Heart left ventricle (tissue), 16 donors: ENCODE measurements around the gene SFT2D2. TPM values are rescaled to one million over a fixed set of nuclear protein-coding genes. Genes with fewer than 3 reads are reported as not detected.

Experiments
- ATAC-seq, 4 donors: fragments of 200-7000 bp; cut with Tn5 transposase; one replicate each; pipeline ENCODE4 v1.9.1; 2020 to 2022; ENCODE audit warnings: moderate library complexity in 4 of 4, mild to moderate bottlenecking in 3 of 4, moderate number of reproducible peaks in 1 of 4
- DNase-seq, 5 donors: peaks; one replicate each; pipeline ENCODE4 v3.0.0-alpha.2; 2020
- H3K27ac ChIP-seq, 12 donors: fragments of 200-600 bp; sonication (generic) in 4 of 12; one replicate each; pipeline versions ENCODE4 v1.5.0 to v1.8.0; 2016 to 2022; ENCODE audit warnings: mild to moderate bottlenecking in 2 of 12
- H3K27me3 ChIP-seq, 9 donors: fragments of 200-600 bp; sonication (generic) in 2 of 9; one replicate each; pipeline versions ENCODE4 v1.5.1 to v1.8.0; 2016 to 2022; ENCODE audit warnings: mild to moderate bottlenecking in 3 of 9
- H3K36me3 ChIP-seq, 9 donors: fragments of 200-600 bp; sonication (generic) in 2 of 9; one replicate each; pipeline versions ENCODE4 v1.5.0 to v1.8.0; 2018 to 2022; ENCODE audit warnings: mild to moderate bottlenecking in 2 of 9
- H3K4me1 ChIP-seq, 12 donors: fragments of 200-600 bp; sonication (generic) in 4 of 12; one replicate each; pipeline versions ENCODE4 v1.5.0 to v1.8.0; 2016 to 2022; ENCODE audit warnings: mild to moderate bottlenecking in 3 of 12
- H3K4me3 ChIP-seq, 12 donors: fragments of 200-600 bp; sonication (generic) in 4 of 12; one replicate each; pipeline versions ENCODE4 v1.5.0 to v1.8.0; 2017 to 2022; ENCODE audit warnings: mild to moderate bottlenecking in 9 of 12, moderate library complexity in 4 of 12
- H3K9me3 ChIP-seq, 12 donors: fragments of 200-600 bp; sonication (generic) in 4 of 12; one replicate each; pipeline versions ENCODE4 v1.5.0 to v1.8.0; 2016 to 2022; ENCODE audit warnings: mild to moderate bottlenecking in 1 of 12
- CTCF ChIP-seq, 12 donors: fragments of 200-600 bp; sonication (generic) in 4 of 12; IDR thresholded peaks; one replicate each; pipeline versions ENCODE4 v1.5.0 to v1.8.0; 2018 to 2022; ENCODE audit warnings: antibody characterized with exemption in 12 of 12, mild to moderate bottlenecking in 5 of 12
- POLR2A ChIP-seq, 2 donors: fragments of 450-650 bp; IDR thresholded peaks; one replicate each; pipeline ENCODE4 v1.6.1; 2017; ENCODE audit warnings: antibody characterized with exemption in 2 of 2, mild to moderate bottlenecking in 2 of 2, moderate library complexity in 2 of 2
- WGBS, 4 donors: extraction: QIAGEN DNeasy Blood & Tissue Kit in 2 of 4; methylation state at CpG; one replicate each; pipeline versions ENCODE4 v1.1.5 to v1.1.7; 2013 to 2018; 5-methylcytosine and 5-hydroxymethylcytosine counted together
- intact Hi-C, 10 donors: fragments of 100-400 bp; cut with DNase I; formaldehyde crosslinking; loops; one replicate each; pipeline versions ENCODE4 v1.11.1 to v1.14.2; 2022
- polyA plus RNA-seq, 2 donors: library from polyadenylated mRNA; stranded (reverse); fragments of 200-250 nt; gene quantifications; one replicate each; pipeline ENCODE4 v1.2.3, GENCODE V29; 2013
- total RNA-seq, 9 donors: library from RNA; depleted of rRNA in 2 of 9; stranded (reverse); fragments of >200 nt in 2 of 9; fragmentation: NEBNext Ultra II Directional in 3 of 9; extraction: Animal tissue kit (Norgen Biotek cat#: 25700) in 3 of 9; gene quantifications; one replicate each; pipeline versions ENCODE4 v1.1.0 to v1.2.4, GENCODE V29; 2016 to 2023
- donor health status: ischemic (EF 13 %, LVEDD 7.1; RV severe dilation, severe dysfunction).
- donor health status: healthy with polysubstance abuse.
- donor health status: DM: no; HTN: yes; CAD: no.
- donor health status: DM: no; HTN: no; CAD: no.
- donor health status: ischemic (EF 25% LVEDD 6.9; RV normal size, moderate dysfunction).
- donor health status: ischemic (EF 25% LVEDD 5.7; RV mildly dilated, moderate dysfunction).
- donor health status: healthy.
- donor health status: DM: yes; HTN: yes; CAD: no.
- donor health status: ischemic (EF 35%, LVEDD 5.7; RV mildly dilated, moderate dysfunction).
- donor health status: nonischemic (EF 11% LVEDD 7.7; RV severe dilation, severe dysfunction).
- donor health status: DM: yes; HTN: yes; CAD: no.
- donor health status: PGD.
- donor health status: ischemic (EF 29% LVEDD 5.4; RV normal size, mild dysfunction).
- donor health status: nonischemic (EF 23%, LVEDD 6.1; RV moderate dilation, normal function).

The SFT2D2 gene
- total and polyA plus RNA-seq, 11 donors: 2.7 to 48.7 (median 14.7) TPM

DNA sequence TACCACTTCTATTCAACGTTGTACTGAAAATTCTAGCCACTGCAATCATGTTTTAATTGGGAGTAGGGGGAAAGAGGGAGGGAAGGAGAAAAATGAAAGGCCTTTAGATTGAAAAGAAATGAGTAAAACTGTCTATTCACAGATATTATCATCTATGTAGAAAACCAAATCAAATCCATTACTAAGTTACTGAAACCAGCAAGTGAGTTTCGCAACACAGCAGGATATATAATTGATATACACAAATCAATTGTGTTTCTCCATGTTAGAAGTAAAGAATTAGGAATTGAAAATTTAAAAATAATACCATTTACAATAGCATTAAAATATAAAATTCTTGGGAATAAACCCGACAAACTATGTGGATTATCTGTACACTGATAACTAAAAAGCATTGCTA lies 19.2 kb downstream of the SFT2D2 start:
- H3K36me3 ChIP-seq: peaks cover 0 to 96% (median 58%) of the 10 kb centered on the region in 9 donors
- 89 to 95% (median 92%) methylated on average over 3 of the region's 3 CpGs for WGBS, 4 donors
- H3K27me3 ChIP-seq: no peaks in the 10 kb centered on the region
- no peak for TF ChIP-seq POLR2A (IDR thresholded peaks at IDR 0.05)
- no peak for TF ChIP-seq CTCF (IDR thresholded peaks at IDR 0.05)
- intact Hi-C loops: no loop called here
- ATAC-seq (no peak), DNase-seq (no peak)
- H3K27ac ChIP-seq: no peak overlapping the region
- peaks cover 3 to 24% (median 17%) of the 10 kb centered on the region in 12 donors for H3K4me1 ChIP-seq
- H3K9me3 ChIP-seq: no peaks in the 10 kb centered on the region
- no peak overlapping the region for H3K4me3 ChIP-seq

GRCh38 chr1:168246506-168246905 lies 20.7 kb downstream of the SFT2D2 start:
- Histone ChIP-seq H3K4me3 (no peak overlapping the region), H3K9me3 (no peaks in the 10 kb centered on the region), H3K27ac (no peak overlapping the region), H3K27me3 (no peaks in the 10 kb centered on the region), H3K4me1 (peaks cover 3 to 24% (median 17%) of the 10 kb centered on the region in 12 donors), H3K36me3 (peaks cover 0 to 96% (median 58%) of the 10 kb centered on the region in 9 donors)
- DNase-seq: no peak
- WGBS, 4 donors: 79 to 89% (median 84%) methylated on average over 5 of the region's 5 CpGs
- TF ChIP-seq CTCF (IDR thresholded peaks at IDR 0.05) (no peak), POLR2A (IDR thresholded peaks at IDR 0.05) (no peak)
- intact Hi-C loops: no loop called here
- ATAC-seq: no peak

GRCh38 chr1:168252204-168252733 lies 26.5 kb downstream of the SFT2D2 start:
- Histone ChIP-seq H3K27me3 (no peaks in the 10 kb centered on the region), H3K4me3 (no peak overlapping the region), H3K4me1 (peaks cover 0 to 9% (median 0%) of the 10 kb centered on the region in 12 donors), H3K27ac (no peak overlapping the region), H3K9me3 (peaks cover 0 to 25% (median 14%) of the 10 kb centered on the region in 12 donors), H3K36me3 (peaks cover 0 to 58% (median 32%) of the 10 kb centered on the region in 9 donors)
- TF ChIP-seq POLR2A (IDR thresholded peaks at IDR 0.05): no peak
- no peak for TF ChIP-seq CTCF (IDR thresholded peaks at IDR 0.05)
- WGBS, 4 donors: 68 to 83% (median 79%) methylated on average over 3 of the region's 3 CpGs
- ATAC-seq: no peak
- intact Hi-C loops: no loop called here
- no peak for DNase-seq

- Histone ChIP-seq H3K36me3 (peaks cover 0 to 30% (median 6%) of the 10 kb centered on the region in 9 donors), H3K9me3 (peaks cover 0 to 29% (median 14%) of the 10 kb centered on the region in 12 donors), H3K27me3 (no peaks in the 10 kb centered on the region), H3K4me1 (peaks cover 0 to 19% (median 3%) of the 10 kb centered on the region in 12 donors), H3K27ac (no peak overlapping the region), H3K4me3 (no peak overlapping the region)
- DNase-seq: no peak
- 98 to 99% (median 98%) methylated on average over 2 of the region's 2 CpGs for WGBS, 4 donors
- no peak for ATAC-seq
- TF ChIP-seq CTCF (IDR thresholded peaks at IDR 0.05) (no peak), POLR2A (IDR thresholded peaks at IDR 0.05) (no peak)
- intact Hi-C loops: no loop called here
Observed at GRCh38 chr1:168256164-168256563, 30.4 kb downstream of the SFT2D2 start.
